DMS 273 (cell line): ENCODE measurements around the gene SMARCC2.
"Not testable (repeated sequence)": the region's sequence is repeated elsewhere in the genome, so short reads cannot be mapped to it uniquely, and the experiment has no call there.

Experiments
- DNase-seq: peaks from one replicate; lab custom pipeline; 2025; ENCODE audit not compliant: unreplicated experiment; lab: John Stamatoyannopoulos, UW

SMARCC2 gene

GRCh38 chr12:56165369-56165768, 23.9 kb downstream of the SMARCC2 start:
- DNase-seq = peak; percentile 17

- DNase-seq = no peak
Measured at GRCh38 chr12:56164345-56164729, 24.9 kb downstream of the SMARCC2 start.

GRCh38 chr12:56163533-56164344, 25.5 kb downstream of the SMARCC2 start:
- no peak for DNase-seq

GRCh38 chr12:56162468-56163290, 26.6 kb downstream of the SMARCC2 start:
- peak; percentile 16 for DNase-seq

- no peak for DNase-seq
Measured at GRCh38 chr12:56161690-56162351, 27.5 kb downstream of the SMARCC2 start.

- DNase-seq = no peak
Measured at GRCh38 chr12:56160894-56161689, 28.2 kb downstream of the SMARCC2 start.

GRCh38 chr12:56160193-56160763, 29.0 kb downstream of the SMARCC2 start:
- no peak for DNase-seq

GRCh38 chr12:56159482-56160192, 29.6 kb downstream of the SMARCC2 start:
- DNase-seq = no peak

- DNase-seq = peak; percentile 80
Measured at GRCh38 chr12:56158926-56159461, 30.3 kb downstream of the SMARCC2 start.

- peak; percentile 98 for DNase-seq
Measured at GRCh38 chr12:56158029-56158925, 31.0 kb downstream of the SMARCC2 start, which contains the start of gene MYL6. TSS of gene MYL6 (plus strand) at chr12:56158359. CDS start at chr12:56158402, 43 bp downstream.

GRCh38 chr12:56157201-56158028, 31.9 kb downstream of the SMARCC2 start:
- DNase-seq = peak; percentile 87

GRCh38 chr12:56156464-56157200, 32.7 kb downstream of the SMARCC2 start:
- DNase-seq = not testable (repeated sequence)

GRCh38 chr12:56155256-56155845, 33.9 kb downstream of the SMARCC2 start:
- DNase-seq = no peak

- DNase-seq = no peak
Measured at GRCh38 chr12:56154818-56155217, 34.5 kb downstream of the SMARCC2 start.

GRCh38 chr12:56154246-56154771, 35.0 kb downstream of the SMARCC2 start:
- DNase-seq = peak; percentile 65

GRCh38 chr12:56153678-56154065, 35.6 kb downstream of the SMARCC2 start:
- no peak for DNase-seq
